Activated CD8-positive, alpha-beta memory T cell treated with anti-CD3 and anti-CD28 coated beads, Interleukin-2, amount 10 ng/mL, durations not matched to agents 7 days and 5 days (primary cell): ENCODE measurements around the gene RREB1. TPM values are rescaled to one million over a fixed set of nuclear protein-coding genes. Genes with fewer than 3 reads are reported as not detected.

Experiments used
- ATAC-seq: fragments of 150-1000 bp; cut with Tn5 transposase; one replicate; pipeline ENCODE4 v1.10.0; 2021; ENCODE audit warnings: moderate library complexity
- CTCF ChIA-PET: fragments of 350-600 bp; sonication (Branson Sonifier 250); formaldehyde crosslinking; loops from one replicate; lab custom pipeline; 2021; ENCODE audit warnings: antibody characterized with exemption; lab: Charles Lee
- DNase-seq: peaks from one replicate; pipeline ENCODE4 v3.0.0-alpha.2; 2020
- H3K27ac Mint-ChIP-seq: one replicate; pipeline ENCODE4 v1.8.0; 2021; ENCODE audit warnings: mild to moderate bottlenecking, mixed read lengths
- H3K27me3 Mint-ChIP-seq: one replicate; pipeline ENCODE4 v1.8.0; 2021; ENCODE audit warnings: mixed read lengths
- H3K36me3 Mint-ChIP-seq: one replicate; pipeline ENCODE4 v1.8.0; 2021; ENCODE audit warnings: mild to moderate bottlenecking, mixed read lengths
- H3K4me1 Mint-ChIP-seq: one replicate; pipeline ENCODE4 v1.8.0; 2021; ENCODE audit warnings: mixed read lengths
- H3K4me3 Mint-ChIP-seq: one replicate; pipeline ENCODE4 v1.8.0; 2021; ENCODE audit warnings: mild to moderate bottlenecking, moderate library complexity, mixed read lengths
- H3K9me3 Mint-ChIP-seq: one replicate; pipeline ENCODE4 v1.8.0; 2022; ENCODE audit warnings: low read depth, mixed read lengths
- total RNA-seq, 2 experiments: library from RNA; stranded (reverse); gene quantifications; one replicate each; pipeline ENCODE4 v1.2.3, GENCODE V29; 2021

RREB1 gene
- total RNA-seq, 2 experiments from 2014 or later = 20.6 to 24.6 TPM

- H3K27me3 Mint-ChIP-seq = no peaks in the 10 kb centered on the region
- H3K4me1 Mint-ChIP-seq = no peaks in the 10 kb centered on the region
- no peak overlapping the region for H3K4me3 Mint-ChIP-seq
- no peak overlapping the region for H3K27ac Mint-ChIP-seq
- CTCF ChIA-PET = interaction anchor here (0.6 kb wide), 1 partner anchor 530 kb away, joined by 3 read pairs; no protein-coding TSS in a partner anchor
- DNase-seq (no peak), ATAC-seq (no peak)
- no peaks in the 10 kb centered on the region for H3K36me3 Mint-ChIP-seq
- no peaks in the 10 kb centered on the region for H3K9me3 Mint-ChIP-seq
Observed at GRCh38 chr6:7170117-7170732, 62.5 kb downstream of the RREB1 start.

- no peaks in the 10 kb centered on the region for H3K9me3 Mint-ChIP-seq
- DNase-seq (no peak), ATAC-seq (no peak)
- H3K27me3 Mint-ChIP-seq = no peaks in the 10 kb centered on the region
- H3K4me3 Mint-ChIP-seq = no peak overlapping the region
- H3K36me3 Mint-ChIP-seq = no peaks in the 10 kb centered on the region
- CTCF ChIA-PET = no interaction called here
- H3K4me1 Mint-ChIP-seq = no peaks in the 10 kb centered on the region
- no peak overlapping the region for H3K27ac Mint-ChIP-seq
Observed at GRCh38 chr6:7171119-7171518, 63.4 kb downstream of the RREB1 start.

GRCh38 chr6:7171733-7172132 is 64.0 kb downstream of the RREB1 start:
- Mint-ChIP-seq H3K9me3 (no peaks in the 10 kb centered on the region), H3K36me3 (peaks cover 3% of the 10 kb centered on the region), H3K4me3 (no peak overlapping the region), H3K4me1 (no peaks in the 10 kb centered on the region), H3K27me3 (no peaks in the 10 kb centered on the region), H3K27ac (no peak overlapping the region)
- CTCF ChIA-PET = no interaction called here
- no peak for ATAC-seq
- DNase-seq = no peak

- no peaks in the 10 kb centered on the region for H3K9me3 Mint-ChIP-seq
- CTCF ChIA-PET = no interaction called here
- peaks cover 9% of the 10 kb centered on the region for H3K36me3 Mint-ChIP-seq
- H3K4me3 Mint-ChIP-seq = no peak overlapping the region
- H3K27me3 Mint-ChIP-seq = no peaks in the 10 kb centered on the region
- ATAC-seq = no peak
- H3K4me1 Mint-ChIP-seq = no peaks in the 10 kb centered on the region
- DNase-seq = no peak
- H3K27ac Mint-ChIP-seq = no peak overlapping the region
Observed at GRCh38 chr6:7172649-7173048, 64.9 kb downstream of the RREB1 start.

GRCh38 chr6:7173843-7174503 is 66.2 kb downstream of the RREB1 start:
- CTCF ChIA-PET = interaction anchor here (0.7 kb wide), 1 partner anchor 849 kb away, joined by 3 read pairs; no protein-coding TSS in a partner anchor
- Mint-ChIP-seq H3K27ac (no peak overlapping the region), H3K4me1 (no peaks in the 10 kb centered on the region)

GRCh38 chr6:7175462-7175861 is 67.7 kb downstream of the RREB1 start:
- Mint-ChIP-seq H3K36me3 (peaks cover 17% of the 10 kb centered on the region), H3K27me3 (no peaks in the 10 kb centered on the region), H3K27ac (no peak overlapping the region), H3K4me3 (no peak overlapping the region), H3K9me3 (no peaks in the 10 kb centered on the region), H3K4me1 (no peaks in the 10 kb centered on the region)
- ATAC-seq (no peak), DNase-seq (no peak)
- CTCF ChIA-PET = no interaction called here

More at GRCh38 chr6:7173843-7174503, 66.2 kb downstream of the RREB1 start:
- ATAC-seq (no peak), DNase-seq (no peak)
- Mint-ChIP-seq H3K4me3 (no peak overlapping the region), H3K27me3 (no peaks in the 10 kb centered on the region), H3K36me3 (peaks cover 13% of the 10 kb centered on the region), H3K9me3 (no peaks in the 10 kb centered on the region)

- H3K9me3 Mint-ChIP-seq = no peaks in the 10 kb centered on the region
Observed at GRCh38 chr6:7176208-7176607, 68.4 kb downstream of the RREB1 start.

GRCh38 chr6:7178280-7178679 is 70.5 kb downstream of the RREB1 start:
- Mint-ChIP-seq H3K27me3 (no peaks in the 10 kb centered on the region), H3K9me3 (no peaks in the 10 kb centered on the region), H3K4me1 (no peaks in the 10 kb centered on the region), H3K27ac (no peak overlapping the region), H3K4me3 (no peak overlapping the region), H3K36me3 (peaks cover 37% of the 10 kb centered on the region)
- CTCF ChIA-PET = no interaction called here
- DNase-seq = no peak
- ATAC-seq = no peak

More at GRCh38 chr6:7176208-7176607, 68.4 kb downstream of the RREB1 start:
- Mint-ChIP-seq H3K4me3 (no peak overlapping the region), H3K36me3 (peaks cover 23% of the 10 kb centered on the region), H3K4me1 (no peaks in the 10 kb centered on the region), H3K27me3 (no peaks in the 10 kb centered on the region), H3K27ac (no peak overlapping the region)
- CTCF ChIA-PET = no interaction called here
- DNase-seq (no peak), ATAC-seq (no peak)

GRCh38 chr6:7180751-7181150 is 73.0 kb downstream of the RREB1 start:
- no peaks in the 10 kb centered on the region for H3K4me1 Mint-ChIP-seq

GRCh38 chr6:7183707-7184106 is 75.9 kb downstream of the RREB1 start:
- H3K4me3 Mint-ChIP-seq = no peak overlapping the region
- H3K4me1 Mint-ChIP-seq = peaks cover 3% of the 10 kb centered on the region
- DNase-seq (no peak), ATAC-seq (no peak)
- CTCF ChIA-PET = no interaction called here
- H3K27me3 Mint-ChIP-seq = no peaks in the 10 kb centered on the region
- no peak overlapping the region for H3K27ac Mint-ChIP-seq
- H3K36me3 Mint-ChIP-seq = peaks cover 48% of the 10 kb centered on the region
- no peaks in the 10 kb centered on the region for H3K9me3 Mint-ChIP-seq

More at GRCh38 chr6:7180751-7181150, 73.0 kb downstream of the RREB1 start:
- Mint-ChIP-seq H3K36me3 (peaks cover 49% of the 10 kb centered on the region), H3K9me3 (no peaks in the 10 kb centered on the region), H3K27ac (no peak overlapping the region), H3K27me3 (no peaks in the 10 kb centered on the region), H3K4me3 (no peak overlapping the region)
- ATAC-seq = no peak
- CTCF ChIA-PET = no interaction called here
- no peak for DNase-seq

GRCh38 chr6:7184502-7184901 is 76.7 kb downstream of the RREB1 start:
- Mint-ChIP-seq H3K9me3 (no peaks in the 10 kb centered on the region), H3K27me3 (no peaks in the 10 kb centered on the region), H3K4me3 (no peak overlapping the region), H3K36me3 (peaks cover 52% of the 10 kb centered on the region), H3K27ac (no peak overlapping the region), H3K4me1 (peaks cover 4% of the 10 kb centered on the region)
- ATAC-seq (no peak), DNase-seq (no peak)
- CTCF ChIA-PET = no interaction called here

GRCh38 chr6:7185561-7185960 is 77.8 kb downstream of the RREB1 start:
- H3K27me3 Mint-ChIP-seq = no peaks in the 10 kb centered on the region
- H3K9me3 Mint-ChIP-seq = no peaks in the 10 kb centered on the region
- peaks cover 4% of the 10 kb centered on the region for H3K4me1 Mint-ChIP-seq
- ATAC-seq (no peak), DNase-seq (no peak)
- CTCF ChIA-PET = no interaction called here
- peaks cover 55% of the 10 kb centered on the region for H3K36me3 Mint-ChIP-seq
- H3K4me3 Mint-ChIP-seq = no peak overlapping the region
- no peak overlapping the region for H3K27ac Mint-ChIP-seq

- no peak for ATAC-seq
- H3K36me3 Mint-ChIP-seq = peaks cover 49% of the 10 kb centered on the region
- DNase-seq = no peak
- no peak overlapping the region for H3K4me3 Mint-ChIP-seq
- H3K27me3 Mint-ChIP-seq = no peaks in the 10 kb centered on the region
- CTCF ChIA-PET = no interaction called here
- H3K27ac Mint-ChIP-seq = peak overlapping the region; percentile 44
- H3K9me3 Mint-ChIP-seq = no peaks in the 10 kb centered on the region
- H3K4me1 Mint-ChIP-seq = peaks cover 4% of the 10 kb centered on the region
Observed at GRCh38 chr6:7188492-7188891, 80.7 kb downstream of the RREB1 start.

GRCh38 chr6:7189101-7189758 is 81.5 kb downstream of the RREB1 start:
- CTCF ChIA-PET = no interaction called here
- H3K4me1 Mint-ChIP-seq = peaks cover 4% of the 10 kb centered on the region
- H3K27me3 Mint-ChIP-seq = no peaks in the 10 kb centered on the region
- no peak for DNase-seq
- H3K4me3 Mint-ChIP-seq = no peak overlapping the region
- ATAC-seq = no peak
- peaks cover 46% of the 10 kb centered on the region for H3K36me3 Mint-ChIP-seq
- H3K27ac Mint-ChIP-seq = no peak overlapping the region
- no peaks in the 10 kb centered on the region for H3K9me3 Mint-ChIP-seq
